ENCODE data around the gene DDX41. TPM values are rescaled to one million over a fixed set of nuclear protein-coding genes. Genes with fewer than 3 reads are reported as not detected.
"Not testable (repeated sequence)": the region's sequence is repeated elsewhere in the genome, so short reads cannot be mapped to it uniquely, and the experiment has no call there.

The DDX41 gene
- total RNA-seq (2014; rRNA removed; shearing (Covaris generic); ENCODE audit: low replicate concordance) = 145 and 172 TPM in 2 replicates

- in situ Hi-C loops (cut with HindIII; ENCODE audit: low pct_unique_long_range_greater_than_20kb, low sequenced_read_pairs) = no loop called here
- DNase-seq (ENCODE audit: low read depth) = peak; percentile 99
Measured at GRCh38 chr5:177516601-177517568, at the start of gene DDX41. Gene DDX41 (minus strand): TSS chr5:177516961. CDS start chr5:177516945, 16 bp downstream.

GRCh38 chr5:177565046-177565445 is 48.3 kb upstream of the DDX41 start:
- no peak for DNase-seq (ENCODE audit: low read depth)

GRCh38 chr5:177559446-177559941 is 42.7 kb upstream of the DDX41 start:
- DNase-seq (ENCODE audit: low read depth); in situ Hi-C loops (cut with HindIII; ENCODE audit: low pct_unique_long_range_greater_than_20kb, low sequenced_read_pairs): not testable (repeated sequence)

More at GRCh38 chr5:177565046-177565445, 48.3 kb upstream of the DDX41 start:
- in situ Hi-C loops (cut with HindIII; ENCODE audit: low pct_unique_long_range_greater_than_20kb, low sequenced_read_pairs) = no loop called here

- no peak for DNase-seq (ENCODE audit: low read depth)
- in situ Hi-C loops (cut with HindIII; ENCODE audit: low pct_unique_long_range_greater_than_20kb, low sequenced_read_pairs) = no loop called here
Measured at GRCh38 chr5:177557796-177558195, 41.0 kb upstream of the DDX41 start.

- peak; percentile 23 for DNase-seq (ENCODE audit: low read depth)
- in situ Hi-C loops (cut with HindIII; ENCODE audit: low pct_unique_long_range_greater_than_20kb, low sequenced_read_pairs) = no loop called here
Measured at GRCh38 chr5:177557041-177557647, 40.4 kb upstream of the DDX41 start.

GRCh38 chr5:177555665-177556064 is 38.9 kb upstream of the DDX41 start:
- in situ Hi-C loops (cut with HindIII; ENCODE audit: low pct_unique_long_range_greater_than_20kb, low sequenced_read_pairs) = no loop called here
- DNase-seq (ENCODE audit: low read depth) = no peak

GRCh38 chr5:177555228-177555627 is 38.5 kb upstream of the DDX41 start:
- in situ Hi-C loops (cut with HindIII; ENCODE audit: low pct_unique_long_range_greater_than_20kb, low sequenced_read_pairs) = no loop called here
- DNase-seq (ENCODE audit: low read depth) = no peak

- in situ Hi-C loops (cut with HindIII; ENCODE audit: low pct_unique_long_range_greater_than_20kb, low sequenced_read_pairs) = no loop called here
- peak; percentile 95 for DNase-seq (ENCODE audit: low read depth)
Measured at GRCh38 chr5:177554474-177555111, 37.8 kb upstream of the DDX41 start, which contains the start of gene FAM193B. Gene FAM193B (minus strand): TSS chr5:177554563. CDS start chr5:177554458, 105 bp downstream.

GRCh38 chr5:177553671-177554429 is 37.1 kb upstream of the DDX41 start:
- DNase-seq (ENCODE audit: low read depth) = peak; percentile 21
- in situ Hi-C loops (cut with HindIII; ENCODE audit: low pct_unique_long_range_greater_than_20kb, low sequenced_read_pairs) = no loop called here

- no peak for DNase-seq (ENCODE audit: low read depth)
- in situ Hi-C loops (cut with HindIII; ENCODE audit: low pct_unique_long_range_greater_than_20kb, low sequenced_read_pairs) = no loop called here
Measured at GRCh38 chr5:177552839-177553455, 36.2 kb upstream of the DDX41 start.

- no peak for DNase-seq (ENCODE audit: low read depth)
- in situ Hi-C loops (cut with HindIII; ENCODE audit: low pct_unique_long_range_greater_than_20kb, low sequenced_read_pairs) = no loop called here
Measured at GRCh38 chr5:177550122-177550521, 33.4 kb upstream of the DDX41 start.

- in situ Hi-C loops (cut with HindIII; ENCODE audit: low pct_unique_long_range_greater_than_20kb, low sequenced_read_pairs) = no loop called here
- no peak for DNase-seq (ENCODE audit: low read depth)
Measured at GRCh38 chr5:177548495-177548894, 31.7 kb upstream of the DDX41 start.

- in situ Hi-C loops (cut with HindIII; ENCODE audit: low pct_unique_long_range_greater_than_20kb, low sequenced_read_pairs) = no loop called here
- DNase-seq (ENCODE audit: low read depth) = no peak
Measured at GRCh38 chr5:177547736-177548135, 31.0 kb upstream of the DDX41 start.

- peak; percentile 76 for DNase-seq (ENCODE audit: low read depth)
- in situ Hi-C loops (cut with HindIII; ENCODE audit: low pct_unique_long_range_greater_than_20kb, low sequenced_read_pairs) = no loop called here
Measured at GRCh38 chr5:177546258-177546741, 29.5 kb upstream of the DDX41 start.

GRCh38 chr5:177545487-177546257 is 28.9 kb upstream of the DDX41 start:
- in situ Hi-C loops (cut with HindIII; ENCODE audit: low pct_unique_long_range_greater_than_20kb, low sequenced_read_pairs) = no loop called here
- DNase-seq (ENCODE audit: low read depth) = no peak

GRCh38 chr5:177542816-177543465 is 26.2 kb upstream of the DDX41 start:
- in situ Hi-C loops (cut with HindIII; ENCODE audit: low pct_unique_long_range_greater_than_20kb, low sequenced_read_pairs) = no loop called here
- no peak for DNase-seq (ENCODE audit: low read depth)

All from Caki2 (cell line).